Activated CD8-positive, alpha-beta T cell treated with anti-CD3 and anti-CD28 coated beads, Interleukin-2, amount 10 ng/mL, durations not matched to agents 7 days and 5 days (primary cell): ENCODE data around the gene ANKS1B. TPM values are rescaled to one million over a fixed set of nuclear protein-coding genes. Genes with fewer than 3 reads are reported as not detected.
"Not testable (repeated sequence)": the region's sequence is repeated elsewhere in the genome, so short reads cannot be mapped to it uniquely, and the experiment has no call there.

Experiments used
- ATAC-seq: fragments of 150-1000 bp; cut with Tn5 transposase; one replicate; pipeline ENCODE4 v1.10.0; 2021; ENCODE audit warnings: moderate library complexity
- CTCF ChIA-PET: fragments of 350-600 bp; sonication (Branson Sonifier 250); formaldehyde crosslinking; loops from one replicate; lab custom pipeline; 2021; ENCODE audit warnings: antibody characterized with exemption; lab: Charles Lee
- POLR2A ChIA-PET: fragments of 350-600 bp; sonication (Branson Sonifier 250); formaldehyde crosslinking; loops from one replicate; lab custom pipeline; 2021; ENCODE audit warnings: antibody characterized with exemption; lab: Charles Lee
- DNase-seq: peaks from one replicate; pipeline ENCODE4 v3.0.0-alpha.2; 2020
- H3K27ac Mint-ChIP-seq: one replicate; pipeline ENCODE4 v1.8.0; 2021; ENCODE audit warnings: mild to moderate bottlenecking, mixed read lengths
- H3K27me3 Mint-ChIP-seq: one replicate; pipeline ENCODE4 v1.8.0; 2021; ENCODE audit warnings: low read depth, mixed read lengths
- H3K36me3 Mint-ChIP-seq: one replicate; pipeline ENCODE4 v1.8.0; 2021; ENCODE audit warnings: low read depth, mixed read lengths
- H3K4me1 Mint-ChIP-seq: one replicate; pipeline ENCODE4 v1.8.0; 2021; ENCODE audit warnings: low read depth, mixed read lengths
- H3K4me3 Mint-ChIP-seq: one replicate; pipeline ENCODE4 v1.8.0; 2021; ENCODE audit warnings: mild to moderate bottlenecking, mixed read lengths
- H3K9me3 Mint-ChIP-seq: one replicate; pipeline ENCODE4 v1.8.0; 2022; ENCODE audit warnings: mixed read lengths; ENCODE audit not compliant: insufficient read depth
- total RNA-seq, 2 experiments: library from RNA; stranded (reverse); gene quantifications; one replicate each; pipeline ENCODE4 v1.2.3, GENCODE V29; 2021

The ANKS1B gene
- total RNA-seq, 2 experiments from 2014 or later: not detected

GRCh38 chr12:99649551-99649950 is 335.2 kb downstream of the ANKS1B start:
- no peak for DNase-seq
- H3K4me1 Mint-ChIP-seq: no peaks in the 10 kb centered on the region
- no peaks in the 10 kb centered on the region for H3K27me3 Mint-ChIP-seq
- POLR2A ChIA-PET: no interaction called here
- no peak overlapping the region for H3K27ac Mint-ChIP-seq
- CTCF ChIA-PET: no interaction called here
- no peak overlapping the region for H3K4me3 Mint-ChIP-seq
- H3K9me3 Mint-ChIP-seq: no peaks in the 10 kb centered on the region
- ATAC-seq: no peak
- H3K36me3 Mint-ChIP-seq: no peaks in the 10 kb centered on the region

DNA sequence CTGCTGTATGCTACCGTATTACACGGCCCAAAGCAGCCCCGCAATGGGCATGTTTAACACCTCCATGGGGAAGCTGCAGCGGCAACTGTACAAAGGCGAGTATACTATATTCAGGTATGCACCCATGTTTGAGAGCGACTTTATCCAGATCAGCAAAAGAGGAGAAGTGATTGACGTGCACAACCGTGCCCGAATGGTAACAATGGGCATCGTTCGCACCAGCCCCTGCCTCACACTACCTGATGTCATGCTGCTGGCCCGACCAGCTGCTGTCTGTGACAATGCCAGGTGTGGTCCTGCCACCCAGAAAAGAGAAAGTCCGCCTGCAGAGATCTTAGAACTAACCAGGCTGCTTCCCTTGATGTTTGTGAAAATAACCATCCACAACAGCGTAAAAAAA is 336.6 kb downstream of the ANKS1B start:
- Mint-ChIP-seq H3K27me3 (no peaks in the 10 kb centered on the region), H3K27ac (no peak overlapping the region), H3K4me1 (no peaks in the 10 kb centered on the region), H3K9me3 (no peaks in the 10 kb centered on the region), H3K4me3 (no peak overlapping the region), H3K36me3 (no peaks in the 10 kb centered on the region)
- DNase-seq: no peak
- ChIA-PET CTCF (no interaction called here), POLR2A (no interaction called here)
- no peak for ATAC-seq

DNA sequence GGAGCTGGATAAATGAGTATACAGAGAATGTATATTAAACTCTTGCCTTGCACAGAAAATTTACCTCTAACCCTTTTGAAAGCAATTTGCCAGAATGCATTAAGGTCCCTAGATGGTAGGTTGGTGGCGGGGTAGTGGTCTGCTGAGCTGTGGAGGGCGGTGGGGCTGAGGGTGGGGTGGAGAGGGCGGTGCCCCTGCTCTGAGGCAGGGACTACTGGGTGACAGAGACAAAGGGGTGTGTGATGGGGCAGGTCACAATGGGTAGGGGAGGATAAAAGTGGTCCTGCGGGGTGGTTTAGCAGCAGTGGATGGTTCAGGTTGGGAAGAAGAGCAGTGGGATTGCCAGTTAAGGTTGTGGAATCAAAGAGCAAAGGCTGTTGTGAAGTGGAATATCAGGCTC is 337.3 kb downstream of the ANKS1B start, which contains the start of gene GARIN6:
TSS of gene GARIN6 (plus strand) at position 301 of the 400 bp plus-strand sequence. CDS start 422 bp downstream, outside the sequence.
- ATAC-seq (no peak), DNase-seq (no peak)
- no peaks in the 10 kb centered on the region for H3K36me3 Mint-ChIP-seq
- no peaks in the 10 kb centered on the region for H3K9me3 Mint-ChIP-seq
- POLR2A ChIA-PET: no interaction called here
- H3K27me3 Mint-ChIP-seq: no peaks in the 10 kb centered on the region
- CTCF ChIA-PET: no interaction called here
- H3K27ac Mint-ChIP-seq: no peak within 1 kb of the TSS
- H3K4me1 Mint-ChIP-seq: no peaks in the 10 kb centered on the region
- no peak within 1 kb of the TSS for H3K4me3 Mint-ChIP-seq

- DNase-seq (no peak), ATAC-seq (no peak)
- Mint-ChIP-seq H3K4me3 (no peak overlapping the region), H3K27ac (no peak overlapping the region), H3K9me3 (no peaks in the 10 kb centered on the region), H3K27me3 (no peaks in the 10 kb centered on the region), H3K36me3 (no peaks in the 10 kb centered on the region), H3K4me1 (no peaks in the 10 kb centered on the region)
- POLR2A ChIA-PET: no interaction called here
- CTCF ChIA-PET: no interaction called here
These were observed 340.1 kb downstream of the ANKS1B start for GRCh38 chr12:99644629-99645028.

DNA sequence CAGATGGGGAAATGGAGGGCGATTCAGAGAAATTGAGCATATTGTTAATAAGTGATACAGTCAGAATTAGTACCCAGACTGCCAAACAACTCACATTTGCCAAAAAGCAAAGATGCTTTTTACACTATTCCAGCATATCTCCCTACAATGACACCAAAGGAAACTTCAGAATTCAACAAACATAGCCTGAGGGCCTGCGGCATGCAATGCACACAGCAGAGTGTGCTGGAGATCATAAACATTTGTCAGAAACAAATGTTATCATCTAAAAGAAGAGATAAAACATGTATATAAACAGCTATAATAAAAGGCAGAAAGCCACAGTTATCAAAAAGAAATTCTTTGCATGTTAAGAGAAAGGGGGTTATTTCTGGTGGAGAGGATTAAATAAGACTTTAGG is 357.3 kb downstream of the ANKS1B start:
- H3K27me3 Mint-ChIP-seq: no peaks in the 10 kb centered on the region
- CTCF ChIA-PET: no interaction called here
- ATAC-seq (no peak), DNase-seq (no peak)
- H3K36me3 Mint-ChIP-seq: no peaks in the 10 kb centered on the region
- H3K4me3 Mint-ChIP-seq: no peak overlapping the region
- H3K4me1 Mint-ChIP-seq: no peaks in the 10 kb centered on the region
- POLR2A ChIA-PET: no interaction called here
- H3K9me3 Mint-ChIP-seq: no peaks in the 10 kb centered on the region
- no peak overlapping the region for H3K27ac Mint-ChIP-seq

DNA sequence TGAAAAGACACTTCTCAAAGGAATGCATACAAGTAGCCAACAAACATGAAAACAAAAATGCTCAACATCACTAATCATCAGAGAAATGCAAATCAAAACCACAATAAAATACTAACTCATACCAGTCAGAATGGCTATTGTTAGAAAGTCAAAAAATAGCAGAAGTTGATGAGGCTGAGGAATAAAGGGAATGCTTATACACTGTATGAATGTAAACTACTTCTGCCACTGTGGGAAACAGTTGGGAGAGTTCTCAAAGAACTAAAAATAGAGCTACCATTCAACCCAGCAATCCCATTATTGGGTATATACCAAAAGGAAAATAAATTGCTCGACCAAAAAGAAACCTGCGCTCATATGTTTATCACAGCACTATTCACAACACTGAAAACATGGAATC is 360.1 kb downstream of the ANKS1B start:
- CTCF ChIA-PET, H3K27ac Mint-ChIP-seq, H3K9me3 Mint-ChIP-seq, H3K4me3 Mint-ChIP-seq, H3K36me3 Mint-ChIP-seq, H3K4me1 Mint-ChIP-seq, POLR2A ChIA-PET, ATAC-seq, DNase-seq, H3K27me3 Mint-ChIP-seq: not testable (repeated sequence)

DNA sequence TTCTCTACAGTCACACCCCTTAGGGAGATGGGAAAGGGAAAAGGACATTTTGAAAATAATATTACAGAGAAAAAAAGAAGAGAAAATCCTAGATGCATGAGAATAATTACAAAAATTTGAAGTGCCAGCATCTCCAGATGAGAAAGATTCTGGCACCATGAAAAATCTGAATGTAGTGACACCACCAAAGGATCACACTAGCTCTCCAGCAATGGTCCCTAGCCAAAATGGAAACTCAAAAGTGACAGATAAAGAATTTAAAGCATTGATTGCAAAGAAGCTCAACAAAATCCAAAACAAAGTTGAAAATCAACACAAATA is 364.6 kb downstream of the ANKS1B start:
- H3K9me3 Mint-ChIP-seq: no peaks in the 10 kb centered on the region
- POLR2A ChIA-PET: no interaction called here
- CTCF ChIA-PET: interaction anchor here (1.4 to 1.7 kb wide), 2 partner anchors 10 to 577 kb away, joined by 3 to 7 read pairs; no protein-coding TSS in a partner anchor

GRCh38 chr12:99619389-99620158 is 365.2 kb downstream of the ANKS1B start:
- H3K27ac Mint-ChIP-seq: no peak overlapping the region
- H3K27me3 Mint-ChIP-seq: no peaks in the 10 kb centered on the region
- DNase-seq: peak; percentile 21
- no peaks in the 10 kb centered on the region for H3K9me3 Mint-ChIP-seq
- no peak overlapping the region for H3K4me3 Mint-ChIP-seq
- H3K36me3 Mint-ChIP-seq: no peaks in the 10 kb centered on the region
- CTCF ChIA-PET: interaction anchor here (1.4 to 1.7 kb wide), 2 partner anchors 9 to 577 kb away, joined by 3 to 7 read pairs; no protein-coding TSS in a partner anchor
- no peaks in the 10 kb centered on the region for H3K4me1 Mint-ChIP-seq
- POLR2A ChIA-PET: no interaction called here
- ATAC-seq: no peak

More for the DNA sequence above, 364.6 kb downstream of the ANKS1B start:
- H3K36me3 Mint-ChIP-seq: no peaks in the 10 kb centered on the region
- H3K27ac Mint-ChIP-seq: no peak overlapping the region
- ATAC-seq (no peak), DNase-seq (no peak)
- no peaks in the 10 kb centered on the region for H3K4me1 Mint-ChIP-seq
- no peak overlapping the region for H3K4me3 Mint-ChIP-seq
- H3K27me3 Mint-ChIP-seq: no peaks in the 10 kb centered on the region

DNA sequence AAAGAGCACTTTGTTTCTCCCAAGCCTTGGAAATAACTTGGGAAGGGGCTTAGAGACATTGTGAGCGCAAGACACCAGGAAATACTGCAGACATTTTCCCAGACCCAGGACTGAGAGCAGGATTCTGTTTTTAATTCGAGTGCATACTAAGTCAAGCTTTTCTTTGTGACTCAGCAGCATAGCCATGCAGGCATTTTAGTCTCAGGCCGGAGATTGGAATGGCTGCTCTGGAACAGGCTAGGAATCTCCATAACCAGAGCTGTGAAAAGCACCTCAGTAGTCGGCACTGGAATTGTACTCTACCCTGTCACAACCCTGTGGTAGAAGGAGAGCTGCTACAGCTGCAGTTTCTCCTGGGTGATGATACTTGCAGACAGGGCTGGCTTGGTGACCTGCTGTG is 366.1 kb downstream of the ANKS1B start:
- DNase-seq (no peak), ATAC-seq (no peak)
- no peaks in the 10 kb centered on the region for H3K27me3 Mint-ChIP-seq
- no peaks in the 10 kb centered on the region for H3K4me1 Mint-ChIP-seq
- H3K4me3 Mint-ChIP-seq: no peak overlapping the region
- no peaks in the 10 kb centered on the region for H3K9me3 Mint-ChIP-seq
- ChIA-PET CTCF (no interaction called here), POLR2A (no interaction called here)
- H3K36me3 Mint-ChIP-seq: no peaks in the 10 kb centered on the region
- H3K27ac Mint-ChIP-seq: no peak overlapping the region

GRCh38 chr12:99611599-99611998 is 373.1 kb downstream of the ANKS1B start:
- no peak for ATAC-seq
- CTCF ChIA-PET: no interaction called here
- Mint-ChIP-seq H3K36me3 (no peaks in the 10 kb centered on the region), H3K4me3 (no peak overlapping the region), H3K9me3 (no peaks in the 10 kb centered on the region), H3K27ac (no peak overlapping the region), H3K4me1 (no peaks in the 10 kb centered on the region), H3K27me3 (no peaks in the 10 kb centered on the region)
- no peak for DNase-seq
- POLR2A ChIA-PET: no interaction called here

DNA sequence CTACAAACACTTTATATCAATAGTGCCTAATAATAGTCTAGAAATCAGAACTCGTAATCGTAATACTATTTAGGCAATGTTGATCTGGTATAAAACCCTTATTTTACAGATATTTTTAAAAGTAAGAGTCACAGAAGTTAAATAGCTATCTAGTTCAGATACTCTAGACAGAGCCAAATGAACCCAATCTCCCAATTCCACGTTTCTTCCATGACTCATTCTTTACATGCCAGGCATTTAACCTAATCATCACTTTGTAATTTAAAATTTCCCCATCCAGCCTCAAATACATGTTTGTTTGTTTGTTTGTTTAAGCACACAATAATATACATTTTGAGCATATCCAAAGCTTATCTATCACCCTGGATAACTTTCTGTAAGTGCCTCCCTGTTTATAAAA is 373.6 kb downstream of the ANKS1B start:
- H3K36me3 Mint-ChIP-seq: no peaks in the 10 kb centered on the region
- H3K4me3 Mint-ChIP-seq: no peak overlapping the region
- no peaks in the 10 kb centered on the region for H3K9me3 Mint-ChIP-seq
- ATAC-seq (no peak), DNase-seq (no peak)
- POLR2A ChIA-PET: no interaction called here
- no peak overlapping the region for H3K27ac Mint-ChIP-seq
- H3K4me1 Mint-ChIP-seq: no peaks in the 10 kb centered on the region
- H3K27me3 Mint-ChIP-seq: no peaks in the 10 kb centered on the region
- CTCF ChIA-PET: interaction anchor here (1.0 kb wide), 1 partner anchor 9 kb away, joined by 3 read pairs; no protein-coding TSS in a partner anchor

DNA sequence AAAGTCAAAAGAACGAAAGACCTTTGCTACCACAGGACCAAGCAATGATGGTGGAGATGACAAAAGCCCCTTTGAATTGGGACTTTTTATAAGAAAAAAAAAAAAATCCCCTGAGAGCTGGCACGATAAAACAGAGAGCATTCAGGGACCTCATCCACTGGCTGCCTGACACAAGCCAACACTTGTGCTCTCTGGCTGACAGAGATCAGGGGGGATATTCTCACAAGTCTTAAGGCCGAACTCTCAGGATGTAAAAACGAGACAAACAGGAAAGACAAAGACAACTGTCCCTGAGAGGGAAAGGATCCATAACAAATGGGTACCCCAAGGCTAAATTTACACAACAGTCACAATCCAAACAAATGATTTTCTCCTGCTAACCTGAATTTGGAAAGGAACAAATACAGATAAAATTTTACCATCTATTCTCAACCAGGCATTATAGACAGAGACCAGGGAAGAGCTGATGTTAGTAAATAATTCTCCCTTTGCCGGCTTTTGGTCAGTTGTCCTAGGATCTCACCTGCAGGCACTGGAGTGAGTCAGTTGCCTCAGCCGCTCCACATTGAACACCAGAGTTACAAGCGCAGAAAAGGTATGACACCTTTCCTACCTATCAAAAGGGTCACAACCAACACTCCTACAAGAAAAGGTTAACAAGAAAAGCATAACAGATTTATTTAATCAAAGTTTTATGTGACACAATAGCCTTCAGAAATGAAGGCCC is 375.1 kb downstream of the ANKS1B start:
- ChIA-PET CTCF (no interaction called here), POLR2A (no interaction called here)
- H3K36me3 Mint-ChIP-seq: no peaks in the 10 kb centered on the region
- no peak overlapping the region for H3K4me3 Mint-ChIP-seq
- H3K4me1 Mint-ChIP-seq: no peaks in the 10 kb centered on the region
- H3K27me3 Mint-ChIP-seq: no peaks in the 10 kb centered on the region
- H3K9me3 Mint-ChIP-seq: no peaks in the 10 kb centered on the region
- H3K27ac Mint-ChIP-seq: no peak overlapping the region
- ATAC-seq (no peak), DNase-seq (no peak)
